DOHH2 (cell line): Measurements from ENCODE around the gene ATF7IP.

ENCODE experiments used
- CTCF ChIP-seq: fragments of 200-600 bp; sonication (generic); IDR thresholded peaks from one replicate; pipeline ENCODE4 v1.5.1; 2014; ENCODE audit warnings: antibody characterized with exemption, mild to moderate bottlenecking, low read depth, low read length; ENCODE audit not compliant: poor library complexity, severe bottlenecking
- EZH2phosphoT487 ChIP-seq: fragments of 200-600 bp; sonication (generic); IDR thresholded peaks from 2 replicates; pipeline ENCODE4 v1.6.1; 2017; ENCODE audit warnings: borderline replicate concordance, mild to moderate bottlenecking, antibody characterized with exemption, low read length, moderate library complexity, mixed read lengths

GRCh38 chr12:14473707-14474287, 108.3 kb downstream of the ATF7IP start:
- TF ChIP-seq CTCF: no peak
- no peak for TF ChIP-seq EZH2phosphoT487
